Sigmoid colon (tissue), 3 donors: ENCODE results near the gene CHTF18.

Experiments
- POLR2A ChIP-seq, 2 donors: fragments of 450-650 bp; IDR thresholded peaks; one replicate each; pipeline ENCODE4 v1.6.1; 2016; ENCODE audit warnings: antibody characterized with exemption in 2 of 2, mild to moderate bottlenecking in 2 of 2, moderate library complexity in 2 of 2
- TF ChIP-seq, protein P1 (sequence below), 4 experiments: fragments of 450-650 bp in 3 of 4; fragments of 200-600 bp in 1 of 4; IDR thresholded peaks; one replicate each; pipeline ENCODE4 v1.5.1; 2016 to 2019; ENCODE audit warnings: antibody characterized with exemption in 4 of 4, mild to moderate bottlenecking in 3 of 4, moderate library complexity in 2 of 4

DNA sequence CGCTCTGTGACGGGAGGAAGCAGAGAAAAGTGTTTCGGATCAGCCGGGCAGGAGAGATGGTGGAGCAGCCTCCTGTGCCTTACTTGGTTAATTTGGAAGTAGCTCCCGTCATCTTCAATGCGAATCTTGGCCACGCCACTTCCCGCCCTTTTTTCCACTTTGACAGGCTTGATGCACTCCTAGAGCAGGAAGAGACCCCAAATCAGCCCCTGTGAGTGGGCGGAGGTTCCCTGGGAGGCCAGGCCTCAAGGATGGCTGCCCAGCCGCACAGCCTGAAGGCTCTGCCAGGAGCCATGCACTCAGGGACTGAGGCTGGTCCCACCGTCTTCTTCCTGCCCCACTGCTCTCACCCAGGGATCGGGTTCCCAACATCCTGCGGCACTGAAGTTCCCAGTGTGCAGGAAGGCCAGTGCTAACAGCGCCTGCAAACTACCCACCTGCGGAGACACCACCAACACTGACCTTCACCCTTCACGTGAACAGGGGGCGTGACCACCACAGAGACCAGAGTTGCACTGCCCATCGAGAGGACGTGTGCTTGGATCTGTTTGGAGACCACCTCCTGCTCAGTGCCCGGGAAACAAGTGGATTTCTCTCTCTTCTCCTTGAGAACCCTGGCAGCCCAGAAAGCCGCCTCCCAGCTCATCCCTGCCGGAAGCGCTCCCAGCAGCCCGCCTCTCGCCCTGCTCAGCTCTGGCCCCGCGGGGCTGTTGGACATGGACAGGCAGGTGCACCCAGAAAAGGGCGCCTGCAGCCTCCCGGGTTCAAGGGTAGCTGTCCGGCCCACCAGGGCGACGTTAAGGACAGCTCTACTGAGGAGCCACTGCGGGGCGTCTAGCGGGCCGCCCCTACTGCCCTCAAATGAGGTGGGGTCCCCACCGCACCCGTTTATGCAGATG, 48.6 kb upstream of the CHTF18 start:
- no peak for TF ChIP-seq POLR2A (IDR thresholded peaks at IDR 0.05)
- TF ChIP-seq, protein P1, sequence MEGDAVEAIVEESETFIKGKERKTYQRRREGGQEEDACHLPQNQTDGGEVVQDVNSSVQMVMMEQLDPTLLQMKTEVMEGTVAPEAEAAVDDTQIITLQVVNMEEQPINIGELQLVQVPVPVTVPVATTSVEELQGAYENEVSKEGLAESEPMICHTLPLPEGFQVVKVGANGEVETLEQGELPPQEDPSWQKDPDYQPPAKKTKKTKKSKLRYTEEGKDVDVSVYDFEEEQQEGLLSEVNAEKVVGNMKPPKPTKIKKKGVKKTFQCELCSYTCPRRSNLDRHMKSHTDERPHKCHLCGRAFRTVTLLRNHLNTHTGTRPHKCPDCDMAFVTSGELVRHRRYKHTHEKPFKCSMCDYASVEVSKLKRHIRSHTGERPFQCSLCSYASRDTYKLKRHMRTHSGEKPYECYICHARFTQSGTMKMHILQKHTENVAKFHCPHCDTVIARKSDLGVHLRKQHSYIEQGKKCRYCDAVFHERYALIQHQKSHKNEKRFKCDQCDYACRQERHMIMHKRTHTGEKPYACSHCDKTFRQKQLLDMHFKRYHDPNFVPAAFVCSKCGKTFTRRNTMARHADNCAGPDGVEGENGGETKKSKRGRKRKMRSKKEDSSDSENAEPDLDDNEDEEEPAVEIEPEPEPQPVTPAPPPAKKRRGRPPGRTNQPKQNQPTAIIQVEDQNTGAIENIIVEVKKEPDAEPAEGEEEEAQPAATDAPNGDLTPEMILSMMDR (IDR thresholded peaks at IDR 0.05) = no peak
